IMR-90 (cell line): ENCODE data around the gene FBXW7. TPM values are rescaled to one million over a fixed set of nuclear protein-coding genes. Genes with fewer than 3 reads are reported as not detected.
A peak's percentile ranks its signal among the peaks of the same experiment; 100 is the strongest.

Experiments used
- ATAC-seq: fragments of 200-7000 bp; cut with Tn5 transposase; 2 replicates; pipeline ENCODE4 v1.9.1; 2020; ENCODE audit warnings: low read depth, mild to moderate bottlenecking, moderate library complexity
- BruUV-seq: library from RNA; stranded (reverse); fragments of 400-500 nt; replicated peaks from 2 replicates; lab custom pipeline; 2021; lab: Mats Ljungman, UMichigan
- CTCF ChIA-PET: fragments of 300-600 bp; formaldehyde crosslinking; extraction: SDS; loops from one replicate; lab custom pipeline; 2021; ENCODE audit warnings: antibody characterized with exemption; lab: Yijun Ruan, JAX
- POLR2A ChIA-PET: fragments of 300-600 bp; sonication (Branson Sonifier 250); formaldehyde crosslinking; loops from one replicate; lab custom pipeline; 2022; ENCODE audit warnings: antibody characterized with exemption; ENCODE audit not compliant: unreplicated experiment; lab: Charles Lee
- DNase-seq: peaks from one replicate; pipeline ENCODE4 v3.0.0; 2013
- H2AFZ ChIP-seq: replicated peaks from 2 replicates; pipeline ENCODE3; 2013; ENCODE audit warnings: low read length, mild to moderate bottlenecking; ENCODE audit not compliant: poor library complexity
- H2AK5ac ChIP-seq: 2 replicates; pipeline ENCODE4 v1.6.1; 2013; ENCODE audit warnings: low read depth, low read length, inconsistent platforms
- H2AK9ac ChIP-seq: replicated peaks from 2 replicates; pipeline ENCODE3; 2013; ENCODE audit warnings: mild to moderate bottlenecking, low read depth, low read length, moderate library complexity; ENCODE audit not compliant: poor library complexity
- H2BK120ac ChIP-seq: 2 replicates; pipeline ENCODE4 v1.6.1; 2013; ENCODE audit warnings: low read depth, low read length, inconsistent platforms
- H2BK15ac ChIP-seq: 3 replicates; pipeline ENCODE4 v1.6.1; 2013; ENCODE audit warnings: low read depth, low read length, inconsistent platforms
- H2BK20ac ChIP-seq: 2 replicates; pipeline ENCODE4 v1.6.1; 2013; ENCODE audit warnings: low read depth, mild to moderate bottlenecking, inconsistent platforms, low read length, moderate library complexity
- H2BK5ac ChIP-seq: 2 replicates; pipeline ENCODE4 v1.6.1; 2013; ENCODE audit warnings: mild to moderate bottlenecking, low read depth, low read length, inconsistent platforms; ENCODE audit not compliant: poor library complexity, severe bottlenecking
- H3K14ac ChIP-seq: replicated peaks from 2 replicates; pipeline ENCODE4 v1.6.1; 2013; ENCODE audit warnings: low read depth, low read length, inconsistent platforms
- H3K18ac ChIP-seq: 2 replicates; pipeline ENCODE4 v1.6.1; 2013; ENCODE audit warnings: low read depth, low read length, control low read depth
- H3K23ac ChIP-seq: 2 replicates; pipeline ENCODE4 v1.6.1; 2013; ENCODE audit warnings: low read depth, low read length, inconsistent platforms
- H3K27ac ChIP-seq: 2 replicates; pipeline ENCODE4 v1.5.1; 2013; ENCODE audit warnings: mild to moderate bottlenecking, control low read depth, low read length; ENCODE audit not compliant: insufficient read depth
- H3K27me3 ChIP-seq: 2 replicates; pipeline ENCODE4 v1.6.1; 2013; ENCODE audit warnings: low read length; ENCODE audit not compliant: control insufficient read depth, insufficient read depth
- H3K36me3 ChIP-seq: 2 replicates; pipeline ENCODE4 v1.6.1; 2013; ENCODE audit warnings: low read length, mixed read lengths; ENCODE audit not compliant: control insufficient read depth, insufficient read depth
- H3K4ac ChIP-seq: 2 replicates; pipeline ENCODE4 v1.6.1; 2013; ENCODE audit warnings: low read depth, low read length, inconsistent platforms
- H3K4me1 ChIP-seq: 2 replicates; pipeline ENCODE4 v1.6.1; 2013; ENCODE audit warnings: low read length, mixed read lengths; ENCODE audit not compliant: control insufficient read depth, insufficient read depth
- H3K4me2 ChIP-seq: 2 replicates; pipeline ENCODE4 v1.6.1; 2013; ENCODE audit warnings: low read depth, mild to moderate bottlenecking, control low read depth, low read length, moderate library complexity
- H3K4me3 ChIP-seq: 2 replicates; pipeline ENCODE4 v1.5.1; 2013; ENCODE audit warnings: low read depth, mild to moderate bottlenecking, control low read depth, low read length, moderate library complexity; ENCODE audit not compliant: insufficient read depth
- H3K56ac ChIP-seq: 2 replicates; pipeline ENCODE4 v1.6.1; 2013; ENCODE audit warnings: low read length, inconsistent platforms; ENCODE audit not compliant: insufficient read depth; ENCODE audit errors: extremely low read depth
- H3K79me1 ChIP-seq, 2 experiments: 2 replicates each; pipeline ENCODE4 v1.6.1; 2013; ENCODE audit warnings: low read length in 2 of 2, inconsistent platforms in 1 of 2, low read depth in 1 of 2
- H3K9ac ChIP-seq: 2 replicates; pipeline ENCODE4 v1.6.1; 2013; ENCODE audit warnings: low read depth, low read length, control low read depth
- H3K9me1 ChIP-seq: 2 replicates; pipeline ENCODE4 v1.6.1; 2013; ENCODE audit warnings: low read length, inconsistent platforms; ENCODE audit not compliant: insufficient read depth
- H3K9me3 ChIP-seq: 2 replicates; pipeline ENCODE4 v1.6.1; 2013; ENCODE audit warnings: low read length; ENCODE audit not compliant: control insufficient read depth, insufficient read depth
- H4K20me1 ChIP-seq: 2 replicates; pipeline ENCODE4 v1.6.1; 2013; ENCODE audit warnings: low read length, inconsistent platforms; ENCODE audit not compliant: insufficient read depth
- H4K5ac ChIP-seq: 2 replicates; pipeline ENCODE4 v1.6.1; 2013; ENCODE audit warnings: mild to moderate bottlenecking, low read depth, low read length, control low read depth
- H4K8ac ChIP-seq, 2 experiments: 2 replicates each; pipeline ENCODE4 v1.6.1; 2013; ENCODE audit warnings: low read depth in 2 of 2, low read length in 2 of 2, control low read depth in 1 of 2, inconsistent platforms in 1 of 2
- H4K91ac ChIP-seq: 2 replicates; pipeline ENCODE4 v1.6.1; 2013; ENCODE audit warnings: low read depth, low read length, inconsistent platforms; ENCODE audit not compliant: insufficient read depth
- MAFK ChIP-seq: IDR thresholded peaks from 2 replicates; pipeline ENCODE4 v1.6.1; 2012; ENCODE audit warnings: low read depth, low read length, improper control_type of control experiment
- MXI1 ChIP-seq: IDR thresholded peaks from 2 replicates; pipeline ENCODE4 v1.6.1; 2012; ENCODE audit warnings: low read depth, mild to moderate bottlenecking, low read length, moderate library complexity, borderline replicate concordance
- NFE2L2 ChIP-seq: fragments of 150-350 bp; IDR thresholded peaks from 2 replicates; pipeline ENCODE4 v1.6.1; 2016; ENCODE audit warnings: low read depth, mild to moderate bottlenecking, low read length
- RCOR1 ChIP-seq: IDR thresholded peaks from 2 replicates; pipeline ENCODE4 v1.6.1; 2012; ENCODE audit warnings: mild to moderate bottlenecking, low read length, improper control_type of control experiment; ENCODE audit not compliant: insufficient replicate concordance
- RFX5 ChIP-seq: IDR thresholded peaks from 2 replicates; pipeline ENCODE4 v1.8.0; 2012; ENCODE audit warnings: low read depth, mild to moderate bottlenecking, low read length, moderate library complexity
- SMC3 ChIP-seq: fragments of 150-350 bp; IDR thresholded peaks from 2 replicates; pipeline ENCODE4 v1.6.1; 2016; ENCODE audit warnings: low read depth, mild to moderate bottlenecking, antibody characterized with exemption, low read length, moderate library complexity
- WGBS, 2 experiments: methylation state at CpG; one replicate each; pipeline versions ENCODE4 v1.1.5 to v1.1.7; 2013; ENCODE audit warnings: missing lambda C conversion rate in 2 of 2; ENCODE audit not compliant: insufficient read length in 1 of 2; ENCODE audit errors: extremely low coverage in 2 of 2; 5-methylcytosine and 5-hydroxymethylcytosine counted together
- dilution Hi-C: fragments of 300-500 bp; cut with HindIII; formaldehyde crosslinking; loops from one replicate; pipeline ENCODE4 v1.14.3; 2018; ENCODE audit warnings: low sequenced_read_pairs; ENCODE audit not compliant: unreplicated experiment
- in situ Hi-C: fragments of 300-500 bp; cut with MboI; formaldehyde crosslinking; loops from 3 replicates; pipeline ENCODE4 v1.14.3; 2019; ENCODE audit warnings: low sequenced_read_pairs, inconsistent platforms, mixed read lengths
- intact Hi-C: fragments of 100-400 bp; cut with micrococcal nuclease; formaldehyde crosslinking; loops from 2 replicates; pipeline ENCODE4 v1.10.0; 2022
- polyA plus RNA-seq, 3 experiments: library from polyadenylated mRNA; depleted of rRNA; stranded (reverse); fragments of >200 nt; gene quantifications; 2 replicates each; pipeline ENCODE4 v1.2.3, GENCODE V29; 2012; ENCODE audit warnings: low replicate concordance in 1 of 3
- total RNA-seq: library from RNA; depleted of rRNA; stranded (reverse); fragments of >200 nt; gene quantifications from 2 replicates; pipeline ENCODE4 v1.2.3, GENCODE V29; 2012
- TF ChIP-seq, protein P1 (sequence below): fragments of 150-350 bp; IDR thresholded peaks from 2 replicates; pipeline ENCODE4 v1.6.1; 2017; ENCODE audit warnings: mild to moderate bottlenecking, antibody characterized with exemption, low read length, low read depth

Gene FBXW7
- total and polyA plus RNA-seq, 2 of the 4 experiments (the other 2 are of a cell fraction), result 7.2 to 27.4 TPM

DNA sequence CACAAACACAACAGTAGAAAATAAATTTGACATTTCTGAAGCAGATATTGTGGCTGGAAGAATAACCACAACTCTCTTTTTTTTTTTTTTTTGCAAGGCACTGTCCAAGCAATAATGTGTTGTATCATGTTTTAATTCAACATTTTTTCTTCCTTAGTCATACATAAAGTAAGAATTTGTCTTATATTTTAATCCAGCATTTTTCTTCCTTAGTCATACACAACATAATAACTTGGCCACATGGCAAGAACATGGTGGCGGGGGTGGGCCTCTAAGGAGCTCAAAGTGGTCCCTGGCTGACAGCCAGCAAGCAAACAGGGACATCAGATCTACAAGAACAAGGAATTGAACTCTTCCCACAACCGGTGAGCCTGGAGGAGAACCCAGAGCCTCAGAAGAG is 20.2 kb downstream of the FBXW7 start:
- BruUV-seq, result no TSS peak
- Histone ChIP-seq H3K14ac (no peak overlapping the region), H3K56ac (no peak overlapping the region), H3K23ac (no peak overlapping the region), H4K20me1 (peaks cover 15% of the 10 kb centered on the region; the same call in 1 of the 2 replicates), H2BK15ac (no peak overlapping the region), H2AK5ac (no peak overlapping the region), H2BK5ac (no peak overlapping the region), H3K9me3 (no peaks in the 10 kb centered on the region), H4K91ac (no peak overlapping the region), H3K9ac (no peak overlapping the region), H2BK120ac (no peak overlapping the region), H4K5ac (no peak overlapping the region), H2AK9ac (peak overlapping the region; percentile 89), H3K79me1 (peaks cover 26 to 42% of the 10 kb centered on the region in 2 experiments), H3K27me3 (no peaks in the 10 kb centered on the region), H4K8ac (peak overlapping the region in 1 of 2 experiments; percentile 12; a peak in 2 of 4 replicates), H2BK20ac (no peak overlapping the region), H3K9me1 (peaks cover 6% of the 10 kb centered on the region; the same call in 1 of the 2 replicates), H3K4ac (peak overlapping the region; percentile 0; the same call in 1 of the 2 replicates), H3K4me3 (no peak overlapping the region), H3K36me3 (no peaks in the 10 kb centered on the region), H3K27ac (peak overlapping the region; percentile 1; the same call in 1 of the 2 replicates), H2AFZ (no peak overlapping the region), H3K4me1 (peaks cover 7% of the 10 kb centered on the region), H3K18ac (no peak overlapping the region), H3K4me2 (peak overlapping the region; percentile 5; the same call in 1 of the 2 replicates)
- in situ Hi-C loops (no loop called here), dilution Hi-C loops (no loop called here), intact Hi-C loops (no loop called here)
- peak; percentile 76 for ATAC-seq
- WGBS, 2 experiments, result no CpG with 5 or more reads among the region's 2 CpGs
- ChIA-PET POLR2A (no interaction called here), CTCF (interaction anchor here (0.6 kb wide), 2 partner anchors 14 to 481 kb away, joined by 3 read pairs; no protein-coding TSS in a partner anchor)
- peak; percentile 79 for DNase-seq
- no peak for TF ChIP-seq RCOR1
- no peak for TF ChIP-seq RFX5
- TF ChIP-seq, protein P1, sequence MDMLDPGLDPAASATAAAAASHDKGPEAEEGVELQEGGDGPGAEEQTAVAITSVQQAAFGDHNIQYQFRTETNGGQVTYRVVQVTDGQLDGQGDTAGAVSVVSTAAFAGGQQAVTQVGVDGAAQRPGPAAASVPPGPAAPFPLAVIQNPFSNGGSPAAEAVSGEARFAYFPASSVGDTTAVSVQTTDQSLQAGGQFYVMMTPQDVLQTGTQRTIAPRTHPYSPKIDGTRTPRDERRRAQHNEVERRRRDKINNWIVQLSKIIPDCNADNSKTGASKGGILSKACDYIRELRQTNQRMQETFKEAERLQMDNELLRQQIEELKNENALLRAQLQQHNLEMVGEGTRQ, result no peak
- TF ChIP-seq SMC3, result no peak
- TF ChIP-seq MXI1, result no peak
- TF ChIP-seq MAFK, result peak; percentile 31; the same call in 1 of the 2 replicates
- TF ChIP-seq NFE2L2, result peak; percentile 39; the same call in 1 of the 2 replicates
